ENCODE measurements around the gene TTBK2.

Gene TTBK2

DNA sequence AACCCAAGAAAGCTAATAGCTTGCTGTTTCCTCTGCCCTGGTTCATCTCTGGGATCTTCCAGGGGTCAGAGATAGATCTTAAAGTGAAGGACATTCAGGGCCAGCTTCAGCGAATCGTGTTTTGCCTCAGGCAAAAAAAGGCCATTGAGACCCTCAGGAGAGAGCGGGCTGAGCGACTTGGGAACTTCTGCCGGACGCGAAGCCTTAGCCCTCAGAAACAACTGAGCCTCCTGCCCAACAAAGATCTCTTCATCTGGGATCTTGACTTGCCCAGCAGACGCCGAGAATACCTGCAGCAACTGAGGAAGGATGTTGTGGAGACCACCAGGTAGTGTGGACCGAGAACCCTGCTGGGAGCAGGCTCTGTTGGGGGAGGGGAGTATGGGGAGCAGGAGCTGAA lies 226.2 kb downstream of the TTBK2 start:
- no peak for DNase-seq (ENCODE audit: low read depth in 3 of 3, low spot score in 1 of 3)

GRCh38 chr15:42693942-42694341 lies 226.6 kb downstream of the TTBK2 start:
- no peak for DNase-seq (ENCODE audit: low read depth in 3 of 3, low spot score in 1 of 3)

DNA sequence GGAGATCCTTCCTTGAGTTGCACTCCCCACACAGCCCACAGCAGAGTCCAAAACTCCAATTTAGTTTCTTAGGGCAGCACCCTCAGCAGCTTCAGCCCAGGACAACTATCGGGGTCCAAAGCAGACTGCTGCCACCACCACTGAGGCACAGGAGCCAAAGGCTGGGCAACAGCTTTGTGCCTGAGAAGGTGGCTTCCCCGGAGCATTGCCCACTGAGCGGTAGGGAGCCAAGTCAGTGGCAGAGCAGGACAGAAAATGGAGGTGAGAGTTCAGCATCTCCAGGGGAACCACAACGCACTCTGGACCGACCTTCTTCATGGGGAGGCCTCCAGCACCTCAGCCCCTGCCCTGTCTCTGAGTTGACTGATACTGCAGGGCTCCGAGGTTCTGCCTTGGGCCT lies 227.1 kb downstream of the TTBK2 start:
- no peak for DNase-seq (ENCODE audit: low read depth in 3 of 3, low spot score in 1 of 3)

- no peak for DNase-seq (ENCODE audit: low read depth in 3 of 3, low spot score in 1 of 3)
Measured at GRCh38 chr15:42692997-42693396, 227.6 kb downstream of the TTBK2 start.

DNA sequence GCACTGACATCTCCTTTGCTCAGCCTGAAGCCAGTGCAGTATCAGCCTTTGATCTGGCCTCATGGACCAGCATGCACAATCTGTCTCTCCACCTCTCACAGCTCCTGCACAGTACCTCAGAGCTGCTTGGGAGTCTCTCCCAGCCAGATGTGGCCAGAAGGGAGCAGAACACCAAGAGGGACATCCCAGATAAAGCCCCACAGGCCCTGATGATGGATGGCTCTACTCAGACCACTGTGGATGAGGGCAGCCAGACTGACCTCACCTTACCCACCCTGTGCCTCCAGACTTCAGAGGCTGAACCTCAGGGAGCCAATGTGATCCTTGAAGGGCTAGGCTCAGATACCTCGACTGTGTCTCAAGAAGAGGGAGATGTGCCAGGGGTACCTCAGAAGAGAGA lies 228.0 kb downstream of the TTBK2 start:
- no peak for DNase-seq (ENCODE audit: low read depth in 3 of 3, low spot score in 1 of 3)

DNA sequence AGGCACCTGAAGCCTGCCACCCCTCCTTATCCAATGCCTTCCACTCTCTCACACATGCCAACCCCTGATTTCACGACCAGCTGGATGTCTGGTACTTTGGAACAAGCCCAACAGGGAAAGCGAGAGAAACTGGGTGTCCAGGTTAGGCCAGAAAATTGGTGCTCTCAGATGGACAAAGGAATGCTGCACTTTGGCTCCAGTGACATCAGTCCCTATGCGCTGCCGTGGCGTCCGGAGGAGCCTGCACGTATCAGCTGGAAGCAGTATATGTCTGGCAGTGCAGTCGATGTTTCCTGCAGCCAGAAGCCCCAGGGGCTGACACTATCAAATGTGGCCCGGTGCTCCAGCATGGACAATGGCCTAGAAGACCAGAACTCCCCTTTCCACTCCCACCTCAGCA lies 228.8 kb downstream of the TTBK2 start:
- no peak for DNase-seq (ENCODE audit: low read depth in 3 of 3, low spot score in 1 of 3)

DNA sequence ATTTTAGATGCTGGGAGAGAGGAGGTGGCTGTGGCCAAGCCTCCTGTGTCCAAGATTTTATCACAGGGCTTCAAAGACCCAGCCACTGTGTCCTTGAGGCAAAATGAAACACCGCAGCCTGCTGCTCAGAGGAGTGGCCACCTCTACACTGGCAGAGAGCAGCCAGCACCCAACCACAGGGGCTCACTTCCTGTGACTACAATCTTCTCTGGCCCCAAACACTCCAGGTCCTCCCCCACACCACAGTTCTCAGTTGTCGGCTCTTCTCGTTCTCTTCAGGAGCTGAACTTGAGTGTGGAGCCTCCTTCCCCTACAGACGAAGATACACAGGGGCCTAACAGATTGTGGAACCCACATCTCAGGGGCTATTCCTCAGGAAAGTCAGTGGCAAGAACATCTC lies 229.3 kb downstream of the TTBK2 start:
- DNase-seq (ENCODE audit: low read depth in 3 of 3, low spot score in 1 of 3): no peak

Measured in stimulated activated CD4-positive, alpha-beta T cell treated with anti-CD3 and anti-CD28 coated beads, TNF-alpha, amount 100 ng/mL, for 1 hour (primary cell).